Middle frontal gyrus (tissue), 1 donor: ENCODE results near the gene CRYBG2.
"Not testable (repeated sequence)": the region's sequence is repeated elsewhere in the genome, so short reads cannot be mapped to it uniquely, and the experiment has no call there.

Experiments used
- DNase-seq: peaks from one replicate; pipeline ENCODE4 v3.0.0-alpha.2; 2015; ENCODE audit warnings: low spot score; ENCODE audit errors: extremely low spot score

Gene CRYBG2

DNA sequence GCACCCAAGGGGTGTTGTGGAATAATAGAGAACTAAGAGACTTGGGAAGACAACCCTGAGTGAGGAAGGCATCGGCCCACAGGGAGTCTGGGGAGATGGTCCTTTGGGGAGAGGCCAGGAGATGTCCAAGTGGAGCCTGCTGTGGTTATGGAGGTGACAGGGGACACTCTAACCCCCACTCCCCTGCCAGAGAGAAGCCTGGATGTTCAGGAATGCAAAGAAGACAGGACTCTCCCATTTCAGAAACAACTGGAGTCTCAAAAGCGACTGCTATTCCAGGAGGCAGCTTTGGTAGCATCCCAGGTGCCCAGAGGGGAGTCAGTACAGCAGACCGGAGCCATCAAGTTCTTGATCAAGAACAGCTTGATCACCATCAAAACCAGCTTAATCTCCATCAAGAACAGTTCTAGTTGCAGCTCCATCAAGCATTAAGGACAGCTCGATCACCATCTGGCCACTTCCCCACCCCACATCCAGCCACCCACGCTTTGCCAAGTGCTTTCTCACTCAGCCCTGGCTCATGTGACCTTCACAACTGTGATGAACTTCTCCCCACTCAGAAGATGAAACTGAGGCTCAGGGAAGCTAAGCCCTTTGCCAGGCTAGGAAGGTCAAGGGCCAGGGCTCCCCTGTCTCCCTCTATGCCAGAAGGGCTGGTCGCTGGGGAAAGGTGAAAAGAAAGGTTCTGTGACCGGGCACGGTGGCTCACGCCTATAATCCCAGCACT is 35.4 kb downstream of the CRYBG2 start:
- no peak for DNase-seq

- DNase-seq = no peak
Measured at GRCh38 chr1:26317612-26318337, 36.2 kb downstream of the CRYBG2 start, which contains the start of gene CD52. Gene CD52 (plus strand): TSS chr1:26317958. CDS start chr1:26318018, 60 bp downstream.

- DNase-seq = no peak
Measured at GRCh38 chr1:26317146-26317545, 36.8 kb downstream of the CRYBG2 start.

- no peak for DNase-seq
Measured at GRCh38 chr1:26315874-26316850, 37.8 kb downstream of the CRYBG2 start.

DNA sequence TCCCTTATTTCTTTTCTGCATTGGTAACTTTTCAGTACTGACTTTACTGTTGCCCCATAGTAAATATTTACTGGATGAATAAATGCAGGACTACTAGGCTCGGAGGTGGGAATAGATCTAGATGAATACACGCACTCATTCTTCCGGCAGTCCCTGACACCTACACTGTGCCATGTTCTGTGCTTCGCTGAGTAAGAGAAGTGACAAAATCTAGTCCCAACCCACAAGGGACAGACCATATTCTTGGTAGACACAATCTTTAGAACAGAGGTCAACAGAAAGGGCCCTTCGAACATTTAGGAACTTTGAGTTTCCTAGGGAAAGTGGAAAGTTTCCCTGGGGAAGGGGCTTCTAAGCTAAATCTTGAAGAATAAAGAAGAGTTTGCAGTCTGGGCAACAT is 39.4 kb downstream of the CRYBG2 start:
- DNase-seq = no peak

DNA sequence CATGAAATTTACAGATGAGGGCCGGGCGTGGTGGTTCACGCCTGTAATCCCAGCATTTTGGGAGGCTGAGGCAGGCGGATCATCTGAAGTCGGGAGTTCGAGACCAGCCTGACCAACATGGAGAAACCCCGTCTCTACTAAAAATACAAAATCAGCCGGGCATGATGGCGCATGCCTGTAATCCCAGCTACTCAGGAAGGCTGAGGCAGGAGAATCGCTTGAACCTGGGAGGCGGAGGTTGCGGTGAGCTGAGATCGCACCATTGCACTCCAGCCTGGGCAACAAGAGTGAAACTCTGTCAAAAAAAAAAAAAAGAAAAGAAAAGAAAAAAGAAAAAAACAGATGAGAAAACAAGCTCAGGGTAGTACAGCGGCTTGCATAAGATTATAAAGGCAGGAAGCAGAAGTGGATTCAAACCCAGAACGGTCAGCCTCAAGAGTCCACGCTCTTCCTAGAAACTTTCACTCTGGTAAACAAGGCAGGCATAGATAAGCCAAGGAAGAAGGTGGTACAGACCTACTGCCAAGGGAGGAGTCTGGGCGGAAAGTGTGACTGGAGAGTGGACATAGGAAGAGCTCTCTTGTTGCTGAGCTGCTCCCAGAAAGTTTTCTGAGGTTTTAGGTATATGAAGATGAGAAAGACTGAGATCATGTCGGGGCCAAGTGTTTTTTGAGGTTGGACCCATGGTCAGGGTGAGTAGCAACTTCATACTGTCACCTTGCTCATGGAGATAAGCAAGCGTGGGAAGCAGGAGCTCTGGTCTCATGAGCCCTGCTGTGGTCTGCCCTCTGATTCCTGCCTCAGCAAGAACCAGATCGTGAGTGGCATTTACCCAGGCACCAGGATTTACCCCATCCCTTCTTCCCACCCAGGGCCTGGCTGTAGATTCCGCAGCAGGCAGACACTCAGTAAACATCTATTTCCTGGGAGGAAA is 45.7 kb downstream of the CRYBG2 start:
- not testable (repeated sequence) for DNase-seq

DNA sequence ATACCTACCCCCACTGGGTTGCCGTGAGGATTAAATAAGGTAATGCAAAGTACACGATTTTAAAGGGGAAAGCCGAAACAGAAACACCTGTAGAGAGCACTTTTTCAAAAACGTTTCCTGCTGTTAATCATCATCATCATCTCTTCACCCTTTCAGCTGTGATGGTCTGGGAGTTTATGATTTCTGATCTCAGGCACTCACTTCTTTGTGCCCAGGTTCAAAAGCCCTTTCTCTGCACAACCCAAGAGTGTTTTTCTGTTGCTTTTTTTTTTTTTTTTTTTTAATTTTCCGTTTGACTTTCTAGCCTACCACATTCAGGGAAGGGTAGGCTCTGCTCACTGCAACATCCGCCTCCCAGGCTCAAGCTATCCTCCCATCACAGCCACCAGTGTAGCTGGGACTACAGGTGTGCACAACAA is 46.6 kb downstream of the CRYBG2 start:
- no peak for DNase-seq

DNA sequence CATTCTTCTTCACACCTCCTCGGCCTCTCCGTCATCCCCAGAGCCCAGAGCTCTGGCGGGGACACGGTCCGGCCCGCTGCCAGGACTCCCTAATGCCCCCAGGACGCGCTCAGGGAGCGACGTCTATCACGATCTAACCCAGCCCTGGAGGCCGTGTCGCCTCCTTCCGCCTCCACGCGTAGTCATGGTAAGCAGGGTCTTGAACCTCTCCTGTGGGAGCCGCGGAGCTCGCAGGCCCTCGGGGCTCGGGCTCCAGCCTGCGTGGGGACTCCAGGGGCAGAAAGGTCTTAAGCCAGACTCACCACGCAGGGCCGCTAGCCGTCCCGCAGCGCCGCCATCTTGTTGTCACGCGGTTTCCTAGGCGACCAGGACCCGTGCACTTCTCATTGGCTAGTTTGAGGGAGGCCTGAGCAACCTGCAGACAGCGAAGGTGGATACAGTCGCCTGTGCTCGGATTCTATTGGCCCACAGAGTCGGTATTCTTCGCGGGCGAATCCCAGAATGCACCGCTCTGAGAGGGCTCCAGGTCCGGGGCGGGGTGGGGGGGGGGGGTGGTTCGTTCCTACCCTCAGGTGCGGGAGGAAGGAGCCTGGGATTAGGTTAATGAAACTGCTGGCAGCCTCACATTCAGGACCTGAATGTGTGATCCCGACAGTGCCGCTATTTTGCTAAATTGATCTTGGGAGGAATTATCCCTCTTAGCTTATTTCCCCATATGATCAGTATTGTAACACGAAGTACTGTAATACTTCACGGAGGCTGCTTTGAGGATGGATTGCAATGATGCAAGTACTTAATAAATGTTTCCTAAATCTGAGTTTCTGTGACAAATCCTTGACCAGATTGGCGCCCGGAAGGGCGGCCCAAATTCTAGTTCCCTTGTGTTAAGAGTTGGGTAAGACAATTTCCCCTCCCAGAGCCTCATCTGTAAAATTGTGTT is 47.4 kb downstream of the CRYBG2 start, which contains the start of gene UBXN11:
Gene UBXN11, minus strand, starts transcription at position 347 of the 940 bp plus-strand sequence. CDS start 3,753 bp downstream, outside the sequence.
- DNase-seq = peak; percentile 75

DNA sequence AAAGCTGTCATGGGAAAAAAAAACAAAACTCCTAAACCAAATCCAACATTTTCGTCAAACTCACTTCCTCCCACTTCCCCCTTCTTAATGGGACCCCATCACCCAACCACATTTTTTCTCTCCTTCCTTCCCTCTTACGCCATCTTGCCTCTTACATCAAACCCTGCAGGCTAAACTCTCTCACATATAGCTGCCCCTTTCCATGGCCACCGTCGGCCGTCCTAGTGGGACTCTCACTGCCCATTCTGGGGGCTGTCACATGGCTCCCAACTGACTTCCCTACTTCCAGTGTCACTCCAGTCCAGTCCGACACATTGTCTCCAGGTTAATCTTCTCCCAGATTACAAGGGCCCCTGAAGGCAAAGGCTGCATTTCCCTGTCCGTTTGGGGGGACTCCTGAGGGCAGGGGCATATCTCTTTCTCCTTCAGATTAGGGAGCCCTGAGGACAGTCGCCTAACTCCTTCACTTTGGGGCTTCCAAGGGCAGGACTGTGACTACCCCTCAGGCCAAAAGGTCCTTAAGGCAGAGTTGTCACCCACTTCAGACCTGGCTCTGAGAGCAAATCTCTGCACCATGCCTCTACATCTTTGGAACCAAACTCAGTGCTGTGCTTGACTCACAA is 48.2 kb downstream of the CRYBG2 start:
- no peak for DNase-seq

DNA sequence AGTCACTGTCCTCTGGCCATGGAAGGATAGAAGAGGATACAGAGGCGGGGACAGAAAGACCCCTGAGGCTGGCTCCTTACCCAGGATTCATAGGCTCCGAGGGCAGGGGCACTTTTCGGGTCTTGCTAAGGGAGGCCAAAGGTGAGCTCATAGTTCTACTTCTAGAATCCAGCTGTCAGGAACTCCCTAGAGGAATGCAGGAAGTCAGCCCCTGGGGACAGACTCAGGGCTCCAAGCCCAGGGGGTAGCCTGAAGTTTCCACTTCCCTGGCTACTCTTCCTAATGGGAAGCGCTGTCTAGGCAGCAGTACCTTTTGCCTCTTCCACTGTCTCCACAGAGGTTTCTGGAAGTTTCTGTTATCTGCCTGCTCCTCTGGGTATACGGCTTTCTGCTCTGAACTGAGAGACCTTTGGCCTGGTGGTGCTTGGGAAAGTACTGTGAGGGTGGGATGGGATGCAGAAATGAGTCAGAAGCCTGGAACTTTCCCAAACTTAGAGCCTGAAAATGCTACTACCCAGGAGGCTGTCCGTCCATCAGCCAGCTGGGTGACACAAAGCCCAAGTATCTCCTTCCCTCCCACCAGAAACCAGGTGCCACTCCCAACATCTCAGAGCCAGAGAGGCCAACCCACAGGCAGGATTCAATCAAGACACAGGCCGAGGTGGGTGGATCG is 51.1 kb downstream of the CRYBG2 start:
- DNase-seq = no peak

DNA sequence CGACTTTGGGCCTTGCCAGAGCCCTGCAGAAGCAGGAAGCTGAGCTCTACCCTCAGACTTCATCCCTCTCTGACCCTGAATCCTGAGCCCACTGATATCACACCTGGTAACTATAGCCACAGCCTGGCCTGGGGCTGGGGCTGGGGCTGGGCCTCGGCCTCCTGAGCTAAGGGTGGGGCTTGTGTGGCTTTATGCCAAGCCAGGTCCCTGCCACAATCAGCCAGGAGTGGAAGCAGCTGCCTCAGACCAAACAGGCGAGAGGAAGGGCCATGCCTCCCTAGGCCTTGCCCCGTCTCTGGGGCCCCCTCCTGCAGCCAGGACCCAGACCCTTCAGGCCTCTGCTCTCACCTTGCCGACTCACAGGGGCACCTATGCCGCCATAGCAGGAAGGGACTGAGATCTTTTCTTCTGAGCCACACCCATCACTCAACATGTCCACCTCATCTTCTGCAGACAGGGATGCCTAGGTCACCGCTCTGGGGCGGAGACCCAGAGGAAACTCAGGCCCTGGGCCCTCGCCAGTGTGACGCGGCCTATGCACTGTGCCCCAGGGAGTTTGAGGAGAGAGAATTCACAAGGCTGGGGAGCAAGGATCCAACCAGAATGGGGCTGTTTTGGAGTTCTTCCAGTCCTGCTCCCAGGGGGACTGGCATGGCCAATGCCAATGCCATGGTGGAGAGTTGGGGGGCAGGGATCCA is 53.2 kb downstream of the CRYBG2 start:
- DNase-seq = no peak

DNA sequence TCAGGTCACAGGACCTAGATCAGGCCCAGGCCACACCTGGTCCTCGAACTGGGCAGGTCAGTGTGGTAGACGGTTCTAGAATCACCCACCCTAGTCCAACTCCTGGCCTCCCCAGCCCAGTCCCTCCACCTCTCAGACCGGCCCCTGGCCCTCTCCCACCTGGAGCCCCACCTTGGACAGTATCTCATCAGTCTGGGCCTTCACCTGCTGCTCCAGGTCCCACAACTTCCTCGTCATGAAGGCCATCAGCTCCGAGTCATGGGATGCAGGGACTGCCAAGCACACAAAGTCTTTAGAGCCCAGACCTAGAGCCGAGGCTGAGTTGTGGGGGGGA is 56.2 kb downstream of the CRYBG2 start:
- DNase-seq = no peak

DNA sequence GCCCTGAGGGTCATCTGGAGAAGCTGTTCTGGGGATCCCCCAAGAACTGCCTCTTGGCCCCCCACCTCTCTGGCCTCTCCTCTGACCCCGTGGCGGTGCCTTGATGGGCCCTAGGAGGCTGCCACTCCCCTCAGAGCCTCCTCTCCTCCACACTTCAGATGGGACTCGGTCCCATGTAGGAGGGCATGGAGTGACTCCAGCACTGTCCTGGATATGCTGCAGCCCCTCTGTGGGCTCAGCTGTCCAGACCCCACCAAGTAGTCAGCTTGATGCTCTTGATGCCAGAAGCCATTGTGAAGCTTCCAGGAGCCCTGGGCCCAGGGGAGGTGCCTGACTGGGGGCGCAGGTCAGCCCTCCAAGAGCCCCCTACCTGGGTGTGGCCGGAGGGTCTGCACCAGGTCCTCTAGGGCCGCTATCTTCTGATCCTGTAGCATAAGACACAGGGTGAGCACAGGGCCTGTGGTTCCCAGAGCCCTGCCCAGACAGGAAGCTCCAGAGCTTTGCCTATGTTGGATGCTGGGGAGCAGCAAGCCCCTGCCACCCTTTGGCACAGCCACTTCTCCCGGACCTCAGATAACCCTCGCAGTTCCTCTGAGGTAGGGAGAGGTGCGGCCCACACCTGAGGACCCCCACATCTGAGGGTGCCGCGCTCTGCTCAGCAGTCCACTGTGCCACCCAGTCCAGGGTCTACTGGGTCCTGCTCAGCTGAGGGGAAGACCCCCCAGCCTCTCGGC is 56.7 kb downstream of the CRYBG2 start:
- DNase-seq = no peak

- no peak for DNase-seq
Measured at GRCh38 chr1:26296340-26297056, 57.4 kb downstream of the CRYBG2 start.

GRCh38 chr1:26295194-26296138 is 58.5 kb downstream of the CRYBG2 start:
- DNase-seq = no peak
